Mesothelial cell of epicardium (in vitro differentiated cells): ENCODE measurements around the gene MED16. TPM values are rescaled to one million over a fixed set of nuclear protein-coding genes. Genes with fewer than 3 reads are reported as not detected.
"Not testable (repeated sequence)": the region's sequence is repeated elsewhere in the genome, so short reads cannot be mapped to it uniquely, and the experiment has no call there.

Experiments
- DNase-seq, 2 experiments: peaks; one replicate each; pipeline ENCODE4 v3.0.0; 2021; ENCODE audit warnings: low spot score in 2 of 2; ENCODE audit not compliant: unreplicated experiment in 2 of 2
- H3K27ac Mint-ChIP-seq: 2 replicates; pipeline ENCODE4 v1.8.0; 2021; ENCODE audit warnings: mixed read lengths
- H3K27me3 Mint-ChIP-seq: 2 replicates; pipeline ENCODE4 v1.8.0; 2021; ENCODE audit warnings: low read depth, mixed read lengths
- H3K36me3 Mint-ChIP-seq: 2 replicates; pipeline ENCODE4 v1.8.0; 2021; ENCODE audit warnings: mixed read lengths
- H3K4me1 Mint-ChIP-seq: 2 replicates; pipeline ENCODE4 v1.8.0; 2021; ENCODE audit warnings: mixed read lengths
- H3K4me3 Mint-ChIP-seq: 2 replicates; pipeline ENCODE4 v1.8.0; 2021; ENCODE audit warnings: mild to moderate bottlenecking, moderate library complexity, mixed read lengths
- H3K9me3 Mint-ChIP-seq: 2 replicates; pipeline ENCODE4 v1.8.0; 2021; ENCODE audit warnings: mixed read lengths
- CTCF ChIP-seq: fragments of 200-600 bp; sonication (generic); IDR thresholded peaks from one replicate; pipeline ENCODE4 v1.5.0; 2021; ENCODE audit warnings: antibody characterized with exemption; ENCODE audit not compliant: unreplicated experiment
- total RNA-seq: library from RNA; stranded (reverse); gene quantifications from 3 replicates; pipeline ENCODE4 v1.2.1, GENCODE V29; 2021

The MED16 gene
- total RNA-seq, 1 donor from 2014 or later: 79.8 TPM

DNA sequence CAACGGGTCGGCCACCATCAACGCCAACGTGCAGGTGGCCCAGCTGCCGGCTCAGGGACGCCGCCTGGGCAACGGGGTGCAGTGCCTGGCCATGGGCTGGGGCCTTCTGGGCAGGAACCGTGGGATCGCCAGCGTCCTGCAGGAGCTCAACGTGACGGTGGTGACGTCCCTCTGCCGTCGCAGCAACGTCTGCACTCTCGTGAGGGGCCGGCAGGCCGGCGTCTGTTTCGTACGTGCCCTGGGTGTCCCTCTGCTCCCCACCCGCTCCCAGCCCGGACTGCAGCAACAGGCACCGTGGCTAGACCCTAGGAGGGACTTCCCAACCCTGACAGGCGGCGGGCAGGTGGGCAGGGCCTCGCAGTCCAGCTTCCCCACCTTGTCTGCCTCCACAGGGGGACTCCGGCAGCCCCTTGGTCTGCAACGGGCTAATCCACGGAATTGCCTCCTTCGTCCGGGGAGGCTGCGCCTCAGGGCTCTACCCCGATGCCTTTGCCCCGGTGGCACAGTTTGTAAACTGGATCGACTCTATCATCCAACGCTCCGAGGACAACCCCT, 37.3 kb downstream of the MED16 start:
- Mint-ChIP-seq H3K9me3 (no peaks in the 10 kb centered on the region), H3K27me3 (peaks cover 14% of the 10 kb centered on the region), H3K4me3 (no peak overlapping the region), H3K36me3 (no peaks in the 10 kb centered on the region), H3K27ac (no peak overlapping the region), H3K4me1 (no peaks in the 10 kb centered on the region)
- TF ChIP-seq CTCF: no peak
- DNase-seq: no peak

GRCh38 chr19:855142-855541, 37.8 kb downstream of the MED16 start:
- no peak for DNase-seq
- TF ChIP-seq CTCF: no peak
- Mint-ChIP-seq H3K4me3 (no peak overlapping the region), H3K27me3 (peaks cover 14% of the 10 kb centered on the region), H3K9me3 (no peaks in the 10 kb centered on the region), H3K36me3 (no peaks in the 10 kb centered on the region), H3K4me1 (no peaks in the 10 kb centered on the region), H3K27ac (no peak overlapping the region)

DNA sequence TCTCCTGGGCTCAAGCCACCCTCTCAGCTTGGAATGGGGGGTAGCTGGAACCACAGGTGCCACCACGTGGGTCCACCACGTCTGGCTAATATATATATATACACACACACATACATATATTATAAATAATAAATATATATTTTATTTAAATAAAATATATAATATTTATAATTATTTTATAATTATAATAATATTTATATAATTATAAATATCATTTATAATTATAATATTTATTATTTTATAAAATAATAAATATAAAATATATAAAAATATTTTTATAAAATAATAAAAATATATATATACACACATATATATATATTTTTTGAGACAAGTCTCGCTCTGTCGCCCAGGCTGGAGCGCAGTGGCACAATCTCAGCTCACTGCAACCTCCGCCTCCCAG, 38.4 kb downstream of the MED16 start:
- H3K4me1 Mint-ChIP-seq: no peaks in the 10 kb centered on the region
- peaks cover 8% of the 10 kb centered on the region for H3K27me3 Mint-ChIP-seq
- DNase-seq: no peak
- no peaks in the 10 kb centered on the region for H3K36me3 Mint-ChIP-seq
- no peak overlapping the region for H3K4me3 Mint-ChIP-seq
- TF ChIP-seq CTCF: no peak
- no peak overlapping the region for H3K27ac Mint-ChIP-seq
- no peaks in the 10 kb centered on the region for H3K9me3 Mint-ChIP-seq

DNA sequence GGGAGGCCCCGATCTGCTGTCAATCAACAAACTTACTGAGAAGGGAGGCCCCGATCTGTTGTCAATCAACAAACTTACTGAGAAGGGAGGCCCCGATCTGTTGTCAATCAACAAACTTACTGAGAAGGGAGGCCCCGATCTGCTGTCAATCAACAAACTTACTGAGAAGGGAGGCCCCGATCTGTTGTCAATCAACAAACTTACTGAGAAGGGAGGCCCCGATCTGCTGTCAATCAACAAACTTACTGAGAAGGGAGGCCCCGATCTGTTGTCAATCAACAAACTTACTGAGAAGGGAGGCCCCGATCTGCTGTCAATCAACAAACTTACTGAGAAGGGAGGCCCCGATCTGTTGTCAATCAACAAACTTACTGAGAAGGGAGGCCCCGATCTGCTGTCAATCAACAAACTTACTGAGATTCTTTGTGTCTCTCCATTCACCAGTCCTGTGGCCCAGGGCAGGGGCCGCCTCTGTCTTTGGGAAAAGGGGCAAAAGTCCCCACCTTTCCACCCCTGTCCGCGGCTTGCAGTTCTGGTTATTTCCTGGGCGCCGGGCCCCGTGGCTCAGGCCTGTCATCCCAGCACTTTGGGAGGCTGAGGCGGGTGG, 39.3 kb downstream of the MED16 start:
- H3K9me3 Mint-ChIP-seq, H3K4me3 Mint-ChIP-seq, DNase-seq, H3K27ac Mint-ChIP-seq, H3K36me3 Mint-ChIP-seq, H3K4me1 Mint-ChIP-seq, H3K27me3 Mint-ChIP-seq: not testable (repeated sequence)

DNA sequence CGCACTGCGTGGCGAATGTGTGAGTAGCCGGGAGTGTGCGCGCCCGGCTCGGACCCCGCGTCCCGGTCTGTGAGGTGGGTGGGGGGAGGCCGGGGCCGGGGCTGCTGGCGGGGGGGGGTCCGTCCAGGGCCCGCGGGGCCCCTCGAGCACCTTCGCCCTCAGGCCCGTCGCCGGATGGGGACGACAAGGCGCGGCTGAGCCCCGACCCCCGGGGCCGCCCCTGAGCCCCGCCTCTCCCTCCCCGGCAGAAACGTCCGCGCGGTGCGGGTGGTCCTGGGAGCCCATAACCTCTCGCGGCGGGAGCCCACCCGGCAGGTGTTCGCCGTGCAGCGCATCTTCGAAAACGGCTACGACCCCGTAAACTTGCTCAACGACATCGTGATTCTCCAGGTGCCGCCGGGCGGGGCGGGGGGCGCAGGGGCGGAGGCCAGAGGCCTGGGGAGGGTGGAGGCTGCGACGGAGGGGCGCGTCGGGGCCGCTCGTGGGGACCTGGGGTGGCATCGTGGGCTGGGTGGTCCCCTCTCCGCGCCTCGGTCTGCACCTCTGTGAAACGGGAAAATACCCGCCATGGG, 39.9 kb downstream of the MED16 start:
- H3K4me1 Mint-ChIP-seq: no peaks in the 10 kb centered on the region
- no peak for TF ChIP-seq CTCF
- H3K36me3 Mint-ChIP-seq: no peaks in the 10 kb centered on the region
- no peak overlapping the region for H3K27ac Mint-ChIP-seq
- DNase-seq: no peak
- H3K27me3 Mint-ChIP-seq: peaks cover 2% of the 10 kb centered on the region
- no peak overlapping the region for H3K4me3 Mint-ChIP-seq
- H3K9me3 Mint-ChIP-seq: no peaks in the 10 kb centered on the region

DNA sequence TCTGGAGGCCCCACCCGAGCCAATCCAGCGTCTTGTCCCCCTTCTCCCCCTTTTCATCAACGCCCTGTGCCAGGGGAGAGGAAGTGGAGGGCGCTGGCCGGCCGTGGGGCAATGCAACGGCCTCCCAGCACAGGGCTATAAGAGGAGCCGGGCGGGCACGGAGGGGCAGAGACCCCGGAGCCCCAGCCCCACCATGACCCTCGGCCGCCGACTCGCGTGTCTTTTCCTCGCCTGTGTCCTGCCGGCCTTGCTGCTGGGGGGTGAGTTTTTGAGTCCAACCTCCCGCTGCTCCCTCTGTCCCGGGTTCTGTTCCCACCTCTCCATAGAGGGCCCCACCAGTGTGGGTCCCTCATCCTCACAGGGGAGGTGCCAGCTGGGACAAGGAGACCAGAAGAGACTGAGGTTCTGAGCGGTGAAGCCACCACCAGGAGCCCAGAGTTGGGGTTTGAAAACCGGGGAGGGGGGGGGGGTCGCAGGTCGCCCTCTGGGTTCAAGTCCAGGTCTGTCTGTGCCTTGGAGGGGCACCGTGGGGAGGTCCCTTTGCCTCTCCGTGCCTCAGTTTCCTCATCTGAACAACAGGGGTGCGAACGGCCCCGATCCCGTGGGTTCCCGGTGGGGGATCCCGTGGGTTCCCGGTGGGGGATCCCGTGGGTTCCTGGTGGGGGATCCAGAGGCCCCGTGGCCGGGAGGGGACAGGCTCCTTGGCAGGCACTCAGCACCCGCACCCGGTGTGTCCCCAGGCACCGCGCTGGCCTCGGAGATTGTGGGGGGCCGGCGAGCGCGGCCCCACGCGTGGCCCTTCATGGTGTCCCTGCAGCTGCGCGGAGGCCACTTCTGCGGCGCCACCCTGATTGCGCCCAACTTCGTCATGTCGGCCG, 40.6 kb downstream of the MED16 start, which contains the start of gene ELANE:
ELANE (plus strand) TSS at position 168 of the 878 bp plus-strand sequence; CDS start at position 194, 26 bp downstream.
- TF ChIP-seq CTCF: no peak
- DNase-seq: no peak
- H3K4me3 Mint-ChIP-seq: no peak within 1 kb of the TSS
- no peaks in the 10 kb centered on the region for H3K9me3 Mint-ChIP-seq
- H3K27me3 Mint-ChIP-seq: no peaks in the 10 kb centered on the region
- no peaks in the 10 kb centered on the region for H3K36me3 Mint-ChIP-seq
- H3K27ac Mint-ChIP-seq: no peak within 1 kb of the TSS
- peaks cover 2% of the 10 kb centered on the region for H3K4me1 Mint-ChIP-seq
